ENCODE results near the gene CEACAM19.
"Not testable (repeated sequence)": the region's sequence is repeated elsewhere in the genome, so short reads cannot be mapped to it uniquely, and the experiment has no call there.

Gene CEACAM19

DNA sequence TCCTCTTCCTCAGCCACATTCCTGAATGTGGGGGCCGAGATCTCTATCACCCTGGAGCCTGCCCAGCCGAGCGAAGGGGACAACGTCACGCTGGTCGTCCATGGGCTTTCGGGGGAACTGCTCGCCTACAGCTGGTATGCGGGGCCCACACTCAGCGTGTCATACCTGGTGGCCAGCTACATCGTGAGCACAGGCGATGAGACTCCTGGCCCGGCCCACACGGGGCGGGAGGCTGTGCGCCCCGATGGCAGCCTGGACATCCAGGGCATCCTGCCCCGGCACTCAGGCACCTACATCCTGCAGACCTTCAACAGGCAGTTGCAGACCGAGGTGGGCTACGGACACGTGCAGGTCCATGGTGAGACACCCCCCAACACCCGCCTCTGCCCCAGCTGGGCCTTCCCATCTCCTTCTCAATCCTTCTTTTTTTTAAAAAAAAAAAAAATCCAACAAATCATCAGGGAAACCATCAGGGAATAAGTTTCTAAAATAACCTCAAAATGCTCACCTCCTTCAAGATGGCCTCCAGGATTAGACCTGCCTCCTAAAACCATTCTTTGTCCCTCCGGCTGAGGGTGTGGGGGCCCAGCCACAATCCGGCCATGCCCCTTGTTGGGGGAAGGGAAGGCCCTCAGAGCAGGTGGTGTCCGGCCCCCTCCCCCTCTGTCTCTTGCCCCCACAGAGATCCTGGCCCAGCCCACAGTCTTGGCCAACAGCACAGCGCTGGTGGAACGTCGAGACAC lies 32.2 kb downstream of the CEACAM19 start:
- DNase-seq = no peak

DNA sequence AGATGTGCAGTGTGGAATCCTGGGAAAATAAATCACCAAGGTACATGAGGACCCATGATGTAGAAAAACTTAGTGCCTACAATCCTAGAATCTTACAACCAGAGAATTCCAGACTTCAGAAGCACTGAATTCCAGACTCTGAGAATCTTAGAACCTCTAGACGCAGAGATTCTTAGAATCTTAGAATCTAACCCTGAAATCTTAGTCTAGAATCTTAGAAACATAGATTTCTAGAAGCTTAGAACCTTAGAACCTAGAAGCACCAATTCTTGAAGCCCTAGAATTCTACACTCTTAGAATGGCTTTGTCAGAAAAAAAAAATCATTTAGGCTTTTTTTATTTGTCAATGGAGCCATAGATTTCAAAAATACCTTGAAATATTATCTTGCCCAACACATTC lies 33.7 kb downstream of the CEACAM19 start:
- DNase-seq = no peak

DNA sequence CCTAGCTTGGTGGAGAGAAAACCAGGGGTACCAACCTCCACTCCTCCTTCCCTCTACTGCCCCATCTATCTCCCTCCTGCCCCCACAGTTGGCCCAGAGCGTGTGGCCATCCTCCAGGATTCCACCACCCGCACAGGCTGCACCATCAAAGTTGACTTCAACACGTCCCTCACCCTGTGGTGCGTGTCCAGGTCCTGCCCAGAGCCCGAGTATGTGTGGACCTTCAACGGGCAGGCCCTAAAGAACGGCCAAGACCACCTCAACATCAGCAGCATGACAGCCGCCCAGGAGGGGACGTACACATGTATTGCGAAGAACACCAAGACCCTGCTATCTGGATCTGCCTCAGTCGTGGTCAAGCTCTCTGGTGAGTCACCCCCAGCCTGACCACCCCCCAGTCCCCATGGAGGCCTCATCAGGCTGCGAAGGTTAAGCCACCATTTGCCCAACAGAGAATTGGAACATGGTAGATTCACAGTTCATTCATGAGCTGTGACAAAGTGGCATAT lies 34.3 kb downstream of the CEACAM19 start:
- DNase-seq = no peak

DNA sequence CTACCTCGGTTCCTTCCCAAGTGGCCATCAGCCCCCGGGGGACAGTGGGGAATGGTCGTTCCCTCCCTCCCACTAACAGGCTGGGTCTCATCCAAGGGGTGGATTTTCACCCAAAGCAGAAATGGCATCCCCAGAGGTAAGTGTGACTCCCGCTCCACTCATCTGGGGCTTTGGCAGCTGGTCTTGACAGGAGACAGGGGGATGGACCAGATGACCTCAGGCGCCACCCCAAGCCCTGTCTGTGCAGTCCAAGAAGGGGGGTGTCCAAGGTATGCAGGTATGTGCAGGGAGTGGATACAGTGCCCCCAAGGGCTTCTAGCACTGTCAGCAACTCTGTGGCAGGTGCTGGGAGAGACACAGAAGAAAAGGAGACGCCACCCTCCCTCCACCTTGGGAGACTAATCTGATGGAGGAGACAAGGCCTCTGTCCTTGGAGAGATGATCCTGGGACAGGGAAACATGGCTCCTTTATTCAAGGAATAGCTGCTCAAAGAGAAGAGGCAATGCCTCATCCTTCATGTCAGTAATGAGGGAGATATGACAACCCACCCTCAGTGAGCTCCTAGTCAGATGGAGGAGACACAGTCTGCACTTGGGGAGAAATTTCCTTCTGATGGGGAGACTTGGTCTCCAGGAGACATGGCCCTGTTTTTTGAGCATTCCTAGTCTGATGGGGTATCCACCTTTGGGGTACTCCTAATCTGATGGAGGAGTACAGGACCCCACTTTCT lies 35.4 kb downstream of the CEACAM19 start:
- DNase-seq = no peak

DNA sequence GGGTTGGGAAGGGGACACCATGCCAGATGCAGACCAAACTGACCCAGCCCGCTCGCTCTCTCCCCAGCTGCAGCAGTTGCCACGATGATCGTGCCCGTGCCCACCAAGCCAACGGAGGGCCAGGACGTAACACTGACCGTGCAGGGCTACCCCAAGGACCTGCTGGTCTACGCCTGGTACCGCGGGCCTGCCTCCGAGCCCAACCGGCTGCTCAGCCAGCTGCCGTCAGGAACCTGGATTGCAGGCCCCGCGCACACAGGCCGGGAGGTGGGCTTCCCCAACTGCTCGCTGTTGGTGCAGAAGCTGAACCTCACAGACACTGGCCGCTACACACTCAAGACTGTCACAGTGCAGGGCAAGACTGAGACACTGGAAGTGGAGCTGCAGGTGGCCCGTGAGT lies 36.5 kb downstream of the CEACAM19 start:
- no peak for DNase-seq

DNA sequence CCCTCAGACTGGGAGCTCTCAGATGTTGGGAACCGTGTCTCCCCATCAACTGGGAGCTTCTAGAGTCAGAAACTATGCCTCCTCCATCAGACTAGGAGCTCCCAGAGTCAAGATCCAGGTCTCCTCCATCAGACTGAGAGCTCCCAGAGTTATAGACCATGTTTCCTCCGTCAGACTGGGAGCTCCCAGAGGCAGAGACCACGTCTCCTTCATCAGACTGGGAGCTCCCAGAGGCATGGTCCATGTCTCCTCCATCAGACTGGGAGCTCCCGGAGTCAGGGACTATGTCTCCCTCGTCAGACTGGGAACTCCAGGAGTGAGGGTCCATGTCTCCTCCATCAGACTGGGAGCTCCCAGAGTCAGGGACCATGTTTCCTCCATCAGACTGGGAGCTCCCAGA lies 37.7 kb downstream of the CEACAM19 start:
- DNase-seq = no peak

DNA sequence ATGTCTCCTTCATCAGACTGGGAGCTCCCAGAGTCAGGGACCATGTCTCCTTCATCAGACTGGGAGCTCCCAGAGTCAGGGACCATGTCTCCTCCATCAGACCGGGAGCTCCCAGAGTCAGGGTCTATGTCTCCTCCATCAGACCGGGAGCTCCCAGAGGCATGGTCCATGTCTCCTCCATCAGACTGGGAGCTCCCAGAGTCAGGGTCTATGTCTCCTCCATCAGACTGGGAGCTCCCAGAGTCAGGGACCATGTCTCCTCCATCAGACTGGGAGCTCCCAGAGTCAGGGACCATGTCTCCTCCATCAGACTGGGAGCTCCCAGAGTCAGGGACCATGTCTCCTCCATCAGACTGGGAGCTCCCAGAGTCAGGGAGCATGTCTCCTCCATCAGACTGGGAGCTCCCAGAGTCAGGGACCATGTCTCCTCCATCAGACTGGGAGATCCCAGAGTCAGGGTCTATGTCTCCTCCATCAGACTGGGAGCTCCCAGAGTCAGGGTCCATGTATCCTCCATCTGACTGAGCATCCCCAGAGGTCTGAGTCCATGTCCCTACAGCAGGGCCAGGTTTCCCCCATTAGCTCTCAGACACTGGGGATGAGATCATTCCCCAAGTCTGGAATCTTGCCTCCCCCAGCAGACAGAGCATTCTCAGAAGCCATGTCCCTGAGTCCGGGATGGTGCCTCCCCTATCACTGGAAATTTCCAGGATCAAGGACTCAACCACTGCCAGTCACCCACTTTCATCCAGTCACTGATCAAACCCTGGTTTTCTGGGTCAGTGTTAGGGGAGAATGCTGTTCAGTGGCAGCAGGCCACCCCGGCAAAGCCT lies 38.4 kb downstream of the CEACAM19 start:
- not testable (repeated sequence) for DNase-seq

DNA sequence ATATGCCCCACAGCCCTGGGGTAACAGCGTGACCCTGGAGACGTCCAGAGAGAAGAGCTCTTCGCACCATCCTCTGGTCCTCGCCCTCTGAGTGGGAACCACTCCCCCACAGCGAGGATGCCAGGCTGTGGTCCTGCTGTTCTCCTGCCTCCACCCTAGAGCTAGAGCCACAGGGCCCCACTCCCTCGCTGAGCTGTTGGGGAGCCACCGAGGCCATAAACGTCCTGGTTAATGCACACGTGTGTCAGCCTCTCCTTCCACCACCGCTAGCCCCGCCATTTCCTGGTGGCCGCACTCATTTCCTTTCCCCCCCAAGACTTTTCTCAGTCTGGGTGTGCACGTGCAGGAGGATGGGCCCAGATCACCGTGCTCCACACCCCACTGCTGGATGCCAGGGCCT lies 39.2 kb downstream of the CEACAM19 start:
- DNase-seq = no peak

DNA sequence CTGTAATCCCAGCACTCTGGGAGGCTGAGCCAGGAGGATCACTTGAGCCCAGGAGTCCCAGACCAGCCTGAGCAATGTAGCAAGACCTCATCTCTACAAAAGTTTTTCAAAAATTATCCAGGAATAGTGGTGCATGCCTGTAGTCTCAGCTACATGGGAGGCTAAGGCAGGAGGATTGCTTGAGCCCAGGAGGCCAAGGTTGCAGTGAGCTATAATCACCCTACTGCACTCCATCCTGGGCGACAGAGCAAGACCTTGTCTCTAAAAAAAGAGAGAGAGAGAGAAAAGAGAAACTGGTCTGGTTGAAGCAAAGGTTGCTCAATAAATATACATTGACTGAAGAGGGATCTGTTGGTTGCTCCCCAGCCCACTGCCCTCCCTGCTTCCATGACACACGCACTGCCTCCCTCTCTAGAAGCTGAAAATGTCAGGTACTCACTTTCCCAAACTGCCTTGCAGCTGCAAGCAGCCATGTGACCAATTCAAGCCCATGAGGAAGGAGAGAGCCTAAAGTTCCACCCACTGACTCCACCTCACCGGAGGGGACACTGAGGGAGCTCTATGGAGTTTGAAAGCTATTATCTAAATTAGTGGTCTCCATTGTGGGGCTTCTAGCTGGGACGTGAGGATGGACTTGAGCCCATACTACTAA lies 41.7 kb downstream of the CEACAM19 start:
- peak; percentile 46 for DNase-seq

DNA sequence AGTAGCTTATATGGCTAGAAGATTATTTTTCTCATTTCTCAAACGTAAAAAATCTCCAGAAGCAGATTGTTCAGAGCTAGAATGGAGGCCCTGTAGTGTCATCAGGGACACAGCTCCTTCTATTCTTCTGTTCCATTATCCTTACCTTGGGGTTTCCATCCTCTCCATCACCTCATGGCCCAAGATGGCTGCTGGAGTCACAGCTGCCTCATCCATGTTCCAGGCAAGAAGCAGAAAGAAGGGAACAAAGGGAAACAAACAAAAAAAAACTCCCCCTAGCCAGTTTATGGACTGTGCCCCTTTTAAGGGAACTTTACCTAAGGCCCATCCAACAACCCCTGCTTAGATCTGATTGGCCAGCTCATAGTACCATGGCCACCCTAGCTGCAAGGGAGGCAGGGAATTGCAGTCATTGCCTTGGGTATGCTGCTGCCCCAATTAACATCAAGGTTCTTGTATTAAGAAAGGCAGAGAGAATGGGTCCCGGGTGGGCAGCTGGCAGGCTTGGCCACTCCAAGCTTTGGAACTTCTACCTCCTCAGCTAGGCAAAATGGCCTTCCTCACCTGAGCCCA lies 43.4 kb downstream of the CEACAM19 start:
- no peak for DNase-seq

DNA sequence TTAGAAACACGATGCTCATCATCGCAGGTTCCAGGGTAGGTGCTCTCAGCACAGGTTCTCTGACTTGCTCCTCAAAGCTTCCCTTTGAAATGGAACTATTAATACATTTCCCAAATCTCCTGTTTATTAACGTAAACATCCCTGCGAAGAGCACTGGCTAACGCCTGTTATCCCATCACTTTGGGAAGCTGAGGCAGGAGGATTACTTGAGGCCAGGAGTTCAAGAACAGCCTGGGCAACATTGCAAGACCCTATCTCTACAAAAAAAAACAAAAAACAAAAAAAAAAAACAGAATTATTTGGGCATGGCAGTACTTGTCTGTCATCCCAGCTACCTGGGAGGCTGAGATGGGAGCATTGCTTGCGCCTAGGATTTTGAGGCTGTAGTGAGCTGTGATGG lies 46.3 kb downstream of the CEACAM19 start:
- DNase-seq = no peak

DNA sequence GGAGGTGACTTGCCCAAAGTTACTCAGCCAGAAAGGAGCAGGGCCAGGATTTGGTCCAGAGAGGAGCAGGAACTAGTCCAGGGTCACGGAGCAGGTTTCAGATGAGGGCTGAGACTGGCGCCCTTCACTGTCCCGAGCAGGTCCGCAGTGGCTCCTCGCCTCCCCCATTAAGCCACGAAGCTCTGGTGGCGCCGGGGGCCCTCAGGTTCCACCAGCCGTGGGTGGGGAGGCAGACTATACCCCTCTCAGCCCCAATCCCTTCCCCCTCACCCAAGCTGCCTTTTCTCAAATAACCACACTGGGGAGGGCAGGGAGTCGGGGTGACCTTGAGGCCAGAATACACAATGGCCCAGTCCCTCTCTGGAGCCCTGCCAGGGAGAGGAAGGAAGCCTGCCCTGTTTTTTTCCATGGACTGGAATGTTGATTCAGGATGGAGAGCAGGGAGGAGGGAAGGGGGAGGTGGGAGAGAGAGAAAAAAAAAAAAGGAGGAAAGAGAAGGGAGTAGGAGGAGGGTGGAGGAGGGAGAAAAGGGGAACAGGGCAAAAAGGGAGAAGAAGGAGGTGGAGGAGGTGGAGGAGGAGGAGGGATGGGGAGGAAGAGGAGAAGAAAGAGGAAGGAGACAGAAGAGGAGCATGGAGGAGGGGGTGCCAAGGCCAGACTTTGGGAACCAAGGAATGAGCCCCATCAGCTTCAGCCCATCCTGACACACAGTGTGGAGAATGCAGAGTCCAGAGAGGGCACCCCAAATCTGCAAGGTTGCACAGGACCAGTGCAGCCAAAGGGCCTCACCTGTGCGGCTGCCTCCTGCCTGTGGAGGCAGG lies 47.4 kb downstream of the CEACAM19 start:
- no peak for DNase-seq

DNA sequence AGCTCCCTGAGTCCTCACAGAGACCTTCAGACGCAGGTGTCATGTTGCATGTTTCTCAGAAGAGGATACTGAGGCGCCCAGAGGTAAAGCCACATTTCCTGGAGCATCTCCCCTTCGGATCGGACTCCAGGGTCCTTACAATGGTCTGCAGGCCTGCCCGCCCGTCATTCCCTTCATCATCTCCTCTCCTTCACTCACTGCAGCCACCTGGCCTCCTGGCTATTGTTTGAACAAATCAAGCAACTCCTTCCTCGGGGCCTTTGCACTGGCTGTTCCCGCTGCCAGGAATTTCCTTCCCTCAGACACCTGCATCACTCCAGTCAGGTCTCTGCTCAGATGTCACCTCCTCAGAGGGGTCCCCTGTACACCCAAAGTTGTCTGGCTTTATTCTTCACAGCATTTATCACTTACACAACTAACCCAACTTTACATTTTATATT lies 48.0 kb downstream of the CEACAM19 start:
- DNase-seq = no peak

DNA sequence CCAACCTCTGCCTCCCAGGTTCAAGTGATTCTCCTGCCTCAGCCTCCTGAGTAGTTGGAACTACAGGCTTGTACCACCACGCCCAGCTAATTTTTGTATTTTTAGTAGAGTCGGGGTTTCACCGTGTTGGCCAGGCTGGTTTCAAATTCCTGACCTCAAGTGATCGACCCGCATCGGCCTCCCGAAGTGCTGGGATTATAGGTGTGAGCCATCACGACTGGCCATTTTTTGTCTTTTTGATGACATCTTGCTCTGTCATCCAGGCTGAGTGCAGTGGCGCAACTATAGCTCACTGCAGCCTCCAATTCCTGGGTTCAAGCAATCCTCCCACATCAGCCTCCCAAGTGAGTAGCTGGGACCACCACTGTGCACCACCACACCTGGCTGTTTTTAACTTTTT lies 49.1 kb downstream of the CEACAM19 start:
- not testable (repeated sequence) for DNase-seq

DNA sequence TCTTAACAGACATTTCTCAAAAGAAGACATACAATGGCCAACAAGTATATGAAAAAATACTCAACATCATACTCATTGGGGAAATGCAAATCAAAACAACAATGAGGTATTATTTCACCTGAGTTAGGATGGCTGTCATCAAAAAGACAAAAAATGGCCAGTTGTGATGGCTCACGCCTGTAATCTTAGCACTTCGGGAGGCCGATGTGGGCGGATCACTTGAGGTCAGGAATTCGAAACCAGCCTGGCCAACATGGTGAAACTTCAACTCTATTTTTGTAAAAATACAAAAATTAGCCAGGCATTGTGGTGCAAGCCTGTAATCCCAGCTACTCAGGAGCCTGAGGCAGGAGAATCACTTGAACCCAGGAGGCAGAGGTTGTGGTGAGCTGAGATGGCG lies 49.7 kb downstream of the CEACAM19 start:
- DNase-seq = no peak

DNA sequence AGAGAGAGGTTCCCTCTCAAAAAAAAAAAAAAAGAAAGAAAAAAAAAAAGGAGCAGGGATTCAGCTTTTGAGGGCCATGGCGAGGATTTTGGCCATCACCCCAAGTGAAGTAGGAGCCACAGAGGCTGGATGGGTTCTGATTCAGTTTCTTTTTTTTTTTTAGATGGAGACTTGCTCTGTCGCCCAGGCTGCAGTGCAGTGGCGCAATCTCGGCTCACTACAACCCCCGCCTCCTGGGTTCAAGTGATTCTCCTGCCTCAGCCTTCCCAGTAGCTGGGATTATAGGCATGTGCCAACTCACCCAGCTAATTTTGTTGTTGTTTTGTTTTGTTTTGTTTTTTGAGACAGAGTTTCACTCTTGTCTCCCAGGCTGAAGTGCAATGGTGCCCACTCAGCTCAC lies 50.1 kb downstream of the CEACAM19 start:
- not testable (repeated sequence) for DNase-seq

DNA sequence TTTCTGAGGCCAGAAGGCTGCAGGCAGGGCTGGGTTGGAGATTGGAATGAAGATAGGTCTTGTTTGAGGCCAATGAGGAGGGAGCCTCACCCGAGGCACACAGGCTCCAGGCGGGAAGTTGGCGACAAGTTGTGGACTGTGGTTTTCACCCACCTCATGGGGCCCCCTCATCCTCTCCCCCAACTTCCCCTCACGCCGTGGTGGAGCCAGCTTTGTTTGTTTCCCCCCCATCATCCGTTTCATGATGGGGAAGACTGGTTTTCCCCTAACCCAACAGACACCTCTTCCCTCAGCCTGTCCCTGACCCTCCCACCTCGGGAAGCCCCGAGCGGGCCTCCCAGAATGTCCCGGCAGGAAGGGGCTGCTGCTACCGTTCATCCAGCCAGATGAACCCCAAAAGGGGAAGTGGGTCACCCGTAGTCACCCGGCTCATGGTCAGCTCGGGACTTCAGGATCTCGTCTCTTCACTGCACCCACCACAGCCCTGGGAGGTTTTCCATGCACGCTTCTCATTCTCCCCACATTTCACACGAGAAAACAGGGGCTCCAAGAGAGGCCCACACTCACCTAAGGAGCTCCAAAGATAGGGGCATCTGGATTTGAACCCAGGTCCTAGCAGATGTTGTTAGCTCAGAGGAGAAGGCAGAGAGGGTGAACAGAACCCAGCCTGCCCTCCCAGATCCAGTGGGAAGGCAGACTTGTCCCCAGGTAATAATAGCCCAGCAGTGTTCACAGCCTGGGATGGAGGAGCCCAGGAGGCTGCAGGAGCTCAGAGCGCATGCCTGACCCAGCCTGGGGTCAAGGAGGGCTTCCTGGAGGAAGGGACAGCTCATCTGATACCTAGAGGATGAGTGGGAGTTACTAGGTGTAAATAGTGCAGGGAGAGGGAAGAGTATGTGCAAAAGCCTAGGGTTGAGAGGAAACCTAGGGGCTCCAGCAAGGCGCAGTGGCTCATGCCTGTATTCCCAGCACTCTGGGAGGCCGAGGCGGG lies 51.1 kb downstream of the CEACAM19 start:
- peak; percentile 84 for DNase-seq

DNA sequence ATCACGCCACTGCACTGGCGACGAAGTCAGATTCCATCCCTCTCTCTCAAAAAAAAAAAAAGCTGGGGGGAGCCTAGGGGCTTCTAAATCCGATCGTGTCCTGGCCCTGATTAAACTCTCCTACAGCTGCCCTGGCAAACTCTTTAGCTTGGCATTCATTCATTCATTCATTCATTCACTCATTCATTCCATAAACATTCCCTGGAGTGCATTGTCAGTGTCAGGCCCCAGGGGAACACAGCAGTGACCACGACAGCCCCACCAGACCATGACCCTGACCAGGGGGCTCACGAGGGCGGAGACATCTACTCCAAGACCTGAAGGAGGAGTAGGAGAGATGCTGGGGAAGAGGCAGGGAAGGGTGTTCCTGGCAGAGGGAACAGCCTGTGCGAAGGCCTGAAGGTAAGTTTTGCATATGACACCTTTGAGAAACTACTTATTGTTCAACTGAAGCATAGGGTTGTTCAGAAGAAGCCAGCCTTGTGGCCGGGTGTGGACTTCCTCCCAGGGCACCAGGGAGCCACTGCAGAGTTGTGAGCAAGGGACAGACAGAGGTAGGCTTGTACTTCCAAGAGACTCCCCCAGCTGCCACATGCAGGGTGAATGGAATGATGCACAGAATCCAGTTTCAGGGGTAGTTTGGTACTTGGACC lies 52.1 kb downstream of the CEACAM19 start:
- no peak for DNase-seq

DNA sequence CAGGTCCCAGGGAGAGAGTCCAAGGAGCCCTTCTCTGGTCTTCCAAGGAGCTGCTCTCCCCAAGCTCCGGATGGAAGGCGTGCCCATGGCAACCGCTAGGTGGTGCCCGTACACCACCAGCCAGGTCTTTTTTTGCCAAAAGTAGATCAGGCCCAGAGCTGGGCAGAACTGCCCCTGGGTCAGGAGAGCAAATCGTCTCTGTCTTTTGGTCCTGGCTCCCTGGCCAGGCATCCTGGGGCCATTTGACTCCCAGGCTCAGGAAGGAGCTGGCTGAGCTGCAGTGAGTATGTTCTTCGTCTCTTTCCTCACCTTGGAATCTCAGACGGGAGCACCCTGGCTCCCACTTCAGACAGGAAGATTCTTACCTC lies 52.7 kb downstream of the CEACAM19 start:
- DNase-seq = peak; percentile 90

DNA sequence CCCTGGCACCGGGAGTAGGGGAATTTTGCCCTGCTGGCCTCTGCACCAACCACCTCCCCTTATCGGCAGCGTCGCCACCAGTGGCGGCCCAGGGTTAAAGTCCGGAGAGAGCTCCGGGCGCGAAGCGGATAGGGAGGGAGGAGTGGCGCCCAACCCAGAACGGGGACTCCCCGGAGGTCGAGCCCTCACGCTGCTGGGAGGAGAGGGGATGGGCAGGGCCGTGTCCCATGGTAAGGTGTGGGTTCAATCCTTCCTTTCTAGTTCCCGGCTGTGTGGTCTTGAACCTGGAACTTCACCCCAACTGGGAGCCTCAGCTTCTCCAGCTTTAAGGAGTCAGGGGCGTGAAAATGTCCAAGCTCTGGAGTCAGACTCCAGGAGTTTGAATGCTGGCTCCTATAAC lies 54.0 kb downstream of the CEACAM19 start:
- peak; percentile 46 for DNase-seq

Data from hematopoietic multipotent progenitor cell treated with erythropoietin and hydrocortisone succinate and interleukin-3 and kit ligand, for 4 days (in vitro differentiated cells).